Hippocampal formation (tissue), 2 donors: ENCODE results near the gene MNX1.

Experiments used
- DNase-seq, 2 donors: peaks; one replicate each; lab custom pipeline; 2025; lab: John Stamatoyannopoulos, UW

Gene MNX1

GRCh38 chr7:156969972-156970420, 40.5 kb downstream of the MNX1 start:
- DNase-seq: no peak

DNA sequence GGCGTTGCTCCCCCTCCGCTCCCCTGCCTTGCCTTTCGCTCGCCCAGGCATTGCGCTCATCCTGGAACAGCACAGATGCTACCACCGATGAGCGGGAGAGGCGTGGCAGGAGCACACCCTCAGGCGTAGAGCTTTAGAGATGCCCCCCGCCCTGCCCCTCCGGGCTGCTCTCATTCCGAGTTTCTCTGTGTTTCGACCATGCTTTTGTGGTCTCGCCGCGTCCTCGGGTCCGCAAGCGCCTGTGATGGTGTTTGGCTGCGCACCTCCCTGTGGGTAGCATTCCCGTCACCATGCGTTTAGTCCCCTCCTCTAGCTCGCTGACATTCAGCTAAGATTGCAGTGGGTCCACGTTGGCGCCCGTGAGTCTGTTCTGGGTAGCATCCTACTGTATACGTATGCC, 42.3 kb downstream of the MNX1 start:
- DNase-seq: no peak

- no peak for DNase-seq
Measured at GRCh38 chr7:156966387-156966786, 44.1 kb downstream of the MNX1 start.

DNA sequence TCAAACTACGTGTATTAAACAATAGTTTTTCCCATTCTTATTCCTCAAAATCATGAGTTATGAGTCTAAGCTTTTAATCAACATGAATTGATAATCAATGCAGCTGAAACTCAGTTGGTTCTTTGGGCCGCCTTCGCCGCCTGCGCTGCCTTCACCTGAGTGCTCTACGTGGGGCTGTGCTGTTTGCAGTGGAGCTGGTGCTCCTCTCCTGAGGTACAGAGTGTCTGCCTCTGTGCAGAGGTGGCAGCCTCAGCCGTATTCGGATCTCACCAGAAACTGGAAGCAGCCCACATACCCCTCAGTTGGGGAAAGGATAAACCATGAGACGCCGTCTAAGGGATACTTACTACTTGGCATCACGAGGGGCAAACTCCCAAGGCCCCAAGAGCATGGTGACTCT, 45.5 kb downstream of the MNX1 start:
- no peak for DNase-seq

DNA sequence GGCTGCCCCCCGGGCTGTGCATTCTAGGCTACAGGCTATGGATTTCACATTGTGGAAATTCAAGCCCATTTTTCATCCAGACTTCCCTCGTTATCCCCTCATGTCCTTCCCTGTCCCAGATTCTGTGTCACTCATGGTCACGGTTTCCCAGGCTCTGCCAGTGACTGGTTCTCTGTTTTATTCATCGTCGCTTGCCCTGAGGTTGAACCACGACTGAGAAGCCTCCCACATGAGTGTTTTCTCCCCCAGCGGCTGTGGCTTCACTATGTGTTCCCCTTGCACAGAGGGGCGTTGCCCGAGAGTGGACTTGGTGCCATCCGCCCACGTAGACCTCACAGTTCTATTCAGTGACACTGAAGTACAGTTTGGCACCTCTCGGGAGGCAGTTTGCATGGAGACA, 47.0 kb downstream of the MNX1 start:
- no peak for DNase-seq

DNA sequence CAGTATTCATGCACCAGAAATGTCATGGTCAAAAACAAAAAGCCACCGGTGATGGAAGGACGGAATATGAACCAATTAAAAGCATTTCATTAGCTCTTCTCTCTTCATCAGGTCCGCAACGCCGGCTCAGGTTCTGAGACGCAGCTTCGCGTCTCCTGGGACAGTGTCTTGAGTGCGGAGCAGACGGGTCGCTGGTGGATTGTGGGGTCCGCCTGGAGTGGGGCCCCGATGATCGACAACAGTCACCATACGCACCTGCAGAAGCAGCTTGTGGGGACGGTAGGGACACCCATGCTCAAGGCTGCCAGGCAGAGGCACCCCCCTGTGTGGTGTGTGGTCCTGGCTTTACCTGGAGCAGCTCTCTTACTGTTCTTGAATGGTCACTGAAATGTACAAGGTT, 47.6 kb downstream of the MNX1 start:
- DNase-seq: no peak

GRCh38 chr7:156962145-156962544, 48.3 kb downstream of the MNX1 start:
- DNase-seq: no peak

DNA sequence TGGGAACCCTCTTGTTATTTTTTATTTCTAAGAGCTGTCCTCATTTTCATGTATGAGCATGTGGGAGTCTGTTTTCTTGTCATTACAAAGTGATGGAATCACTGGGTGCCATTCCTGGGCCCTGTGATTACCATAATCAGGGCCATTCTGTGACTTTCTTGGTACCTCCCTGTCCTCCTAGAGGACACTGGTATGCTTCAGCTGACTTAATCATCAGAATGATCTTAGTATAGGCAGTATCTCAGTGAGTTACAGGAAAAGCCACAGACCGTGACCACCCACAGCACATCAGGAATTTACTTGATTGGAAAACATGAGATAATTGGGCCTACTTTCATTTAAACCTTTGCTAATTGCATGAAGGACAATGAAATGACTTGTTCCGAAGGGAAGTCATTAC, 53.7 kb downstream of the MNX1 start:
- no peak for DNase-seq

GRCh38 chr7:156954941-156955340, 55.5 kb downstream of the MNX1 start:
- no peak for DNase-seq
